ENCODE measurements around the gene RAB7A.

- TF ChIP-seq CTCF (IDR thresholded peaks at IDR 0.05): no peak
- no peak for TF ChIP-seq ZNF302 (CRISPR knock-in tag; IDR thresholded peaks at IDR 0.05)
- no peak for TF ChIP-seq JUNB (IDR thresholded peaks at IDR 0.05)
- TF ChIP-seq MAFK (IDR thresholded peaks at IDR 0.05; ENCODE audit: partially characterized antibody): no peak
Observed at GRCh38 chr3:128806588-128806987, 80.6 kb downstream of the RAB7A start.
